WTC11 (cell line): Measurements from ENCODE around the gene ITPR2. TPM values are rescaled to one million over a fixed set of nuclear protein-coding genes. Genes with fewer than 3 reads are reported as not detected.

Experiments used
- ATAC-seq: fragments of 200-7000 bp; cut with Tn5 transposase; 2 replicates; pipeline ENCODE4 v1.10.0; 2021; ENCODE audit warnings: mild to moderate bottlenecking, moderate library complexity
- CTCF ChIA-PET: fragments of 300-600 bp; sonication (Branson Sonifier 250); formaldehyde crosslinking; loops from one replicate; lab custom pipeline; 2021; ENCODE audit warnings: antibody characterized with exemption; lab: Charles Lee
- POLR2A ChIA-PET: fragments of 350-600 bp; sonication (Branson Sonifier 250); formaldehyde crosslinking; loops from one replicate; lab custom pipeline; 2021; ENCODE audit warnings: antibody characterized with exemption; lab: Charles Lee
- DNase-seq: peaks from one replicate; pipeline ENCODE4 v3.0.0; 2021; ENCODE audit warnings: low spot score
- H3K27ac Mint-ChIP-seq: 2 replicates; pipeline ENCODE4 v1.8.0; 2021; ENCODE audit warnings: mixed read lengths
- H3K27me3 Mint-ChIP-seq: 2 replicates; pipeline ENCODE4 v1.8.0; 2021; ENCODE audit warnings: low read depth, mild to moderate bottlenecking, moderate library complexity, mixed read lengths
- H3K36me3 Mint-ChIP-seq: 2 replicates; pipeline ENCODE4 v1.8.0; 2021; ENCODE audit warnings: mixed read lengths
- H3K4me1 Mint-ChIP-seq: 2 replicates; pipeline ENCODE4 v1.8.0; 2022; ENCODE audit warnings: mixed read lengths
- H3K4me3 Mint-ChIP-seq: 2 replicates; pipeline ENCODE4 v1.8.0; 2021; ENCODE audit warnings: mild to moderate bottlenecking, moderate library complexity, mixed read lengths
- H3K9me3 Mint-ChIP-seq: 2 replicates; pipeline ENCODE4 v1.8.0; 2021; ENCODE audit warnings: mixed read lengths
- FOXK1 ChIP-seq: sonication (generic); formaldehyde crosslinking; IDR thresholded peaks from 2 replicates; pipeline ENCODE4 v1.8.0; 2022; ENCODE audit warnings: mild to moderate bottlenecking, moderate library complexity, missing genetic modification reagents
- FOXP1 ChIP-seq: sonication (generic); formaldehyde crosslinking; IDR thresholded peaks from 2 replicates; pipeline ENCODE4 v1.8.0; 2022; ENCODE audit warnings: missing genetic modification reagents, mild to moderate bottlenecking, moderate library complexity, borderline replicate concordance
- GRHL2 ChIP-seq: fragments of 250-450 bp; sonication (Bioruptor Pico); IDR thresholded peaks from 2 replicates; pipeline ENCODE4 v1.8.0; 2022; ENCODE audit warnings: mild to moderate bottlenecking, moderate library complexity; ENCODE audit not compliant: insufficient replicate concordance, severe bottlenecking
- IRF2 ChIP-seq: sonication (generic); formaldehyde crosslinking; IDR thresholded peaks from 2 replicates; pipeline ENCODE4 v1.8.0; 2022; ENCODE audit warnings: low read depth, missing genetic modification reagents, borderline replicate concordance
- MXD4 ChIP-seq: fragments of 250-450 bp; sonication (Bioruptor Pico); IDR thresholded peaks from 2 replicates; pipeline ENCODE4 v1.8.0; 2021; ENCODE audit warnings: mild to moderate bottlenecking, moderate library complexity, borderline replicate concordance
- NFYB ChIP-seq: sonication (generic); formaldehyde crosslinking; conservative IDR thresholded peaks from 2 replicates; pipeline ENCODE4 v1.8.0; 2022; ENCODE audit warnings: low read depth, missing genetic modification reagents
- NR1H2 ChIP-seq: sonication (generic); formaldehyde crosslinking; IDR thresholded peaks from 2 replicates; pipeline ENCODE4 v1.9.0; 2021; ENCODE audit warnings: mild to moderate bottlenecking, moderate library complexity, missing genetic modification reagents
- ZNF121 ChIP-seq: sonication (generic); formaldehyde crosslinking; IDR thresholded peaks from 2 replicates; pipeline ENCODE4 v1.8.0; 2023; ENCODE audit warnings: missing genetic modification reagents
- ZNF416 ChIP-seq: fragments of 250-450 bp; sonication (Bioruptor Pico); IDR thresholded peaks from 2 replicates; pipeline ENCODE4 v1.9.0; 2021; ENCODE audit warnings: mild to moderate bottlenecking, inconsistent platforms
- total RNA-seq: library from RNA; stranded (reverse); gene quantifications from 3 replicates; pipeline ENCODE4 v1.2.3, GENCODE V29; 2021
- TF ChIP-seq, protein P1 (sequence below): sonication (generic); formaldehyde crosslinking; IDR thresholded peaks from 2 replicates; pipeline ENCODE4 v1.8.0; 2023; ENCODE audit warnings: mild to moderate bottlenecking, missing genetic modification reagents
- TF ChIP-seq, protein P2 (sequence below): sonication (generic); formaldehyde crosslinking; IDR thresholded peaks from 2 replicates; pipeline ENCODE4 v1.8.1; 2022; ENCODE audit warnings: missing genetic modification reagents, borderline replicate concordance
- TF ChIP-seq, protein P3 (sequence below): sonication (generic); formaldehyde crosslinking; IDR thresholded peaks from 2 replicates; pipeline ENCODE4 v1.8.1; 2022; ENCODE audit warnings: mild to moderate bottlenecking, moderate library complexity, missing genetic modification reagents
- TF ChIP-seq, protein P4 (sequence below): sonication (generic); formaldehyde crosslinking; IDR thresholded peaks from 2 replicates; pipeline ENCODE4 v1.8.1; 2023; ENCODE audit warnings: mild to moderate bottlenecking, missing genetic modification reagents, borderline replicate concordance
- TF ChIP-seq, protein P5 (sequence below): sonication (generic); formaldehyde crosslinking; IDR thresholded peaks from 2 replicates; pipeline ENCODE4 v1.8.0; 2022; ENCODE audit warnings: mild to moderate bottlenecking, missing genetic modification reagents
- TF ChIP-seq, protein P6 (sequence below): fragments of 250-450 bp; sonication (Bioruptor Pico); conservative IDR thresholded peaks from 2 replicates; pipeline ENCODE4 v1.9.0; 2021; ENCODE audit warnings: mild to moderate bottlenecking
- TF ChIP-seq, protein P7 (sequence below): sonication (generic); formaldehyde crosslinking; IDR thresholded peaks from 2 replicates; pipeline ENCODE4 v1.8.0; 2023; ENCODE audit warnings: missing genetic modification reagents, mild to moderate bottlenecking, borderline replicate concordance

The ITPR2 gene
- total RNA-seq, 1 experiment from 2014 or later: 50.7 TPM

DNA sequence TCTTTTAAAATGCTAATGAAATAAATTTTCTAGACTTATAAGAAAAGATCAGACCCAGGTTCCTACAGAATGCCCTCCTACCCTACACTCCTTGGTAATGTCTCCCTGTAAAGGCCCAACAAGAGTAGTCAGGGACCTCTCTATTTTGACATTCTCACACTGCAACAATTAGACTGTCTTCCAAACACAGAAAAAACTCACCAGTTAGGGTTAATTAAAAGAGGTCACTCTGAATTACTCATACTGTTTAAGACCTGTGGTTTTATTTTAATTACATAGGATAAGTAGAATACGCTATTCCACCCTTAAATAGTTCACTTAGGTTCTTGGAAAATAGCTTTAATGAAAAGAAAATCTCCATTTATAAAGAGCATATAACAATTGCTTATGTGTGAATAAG, 142.4 kb downstream of the ITPR2 start:
- H3K27ac Mint-ChIP-seq: peak overlapping the region; percentile 95
- DNase-seq (no peak), ATAC-seq (no peak)
- peaks cover 44% of the 10 kb centered on the region for H3K4me1 Mint-ChIP-seq
- no peak for TF ChIP-seq NFYB (CRISPR knock-in tag)
- no peak for TF ChIP-seq ZNF416 (CRISPR knock-in tag)
- no peak for TF ChIP-seq FOXK1 (CRISPR knock-in tag)
- no peak for TF ChIP-seq NR1H2 (CRISPR knock-in tag)
- TF ChIP-seq, protein P1, sequence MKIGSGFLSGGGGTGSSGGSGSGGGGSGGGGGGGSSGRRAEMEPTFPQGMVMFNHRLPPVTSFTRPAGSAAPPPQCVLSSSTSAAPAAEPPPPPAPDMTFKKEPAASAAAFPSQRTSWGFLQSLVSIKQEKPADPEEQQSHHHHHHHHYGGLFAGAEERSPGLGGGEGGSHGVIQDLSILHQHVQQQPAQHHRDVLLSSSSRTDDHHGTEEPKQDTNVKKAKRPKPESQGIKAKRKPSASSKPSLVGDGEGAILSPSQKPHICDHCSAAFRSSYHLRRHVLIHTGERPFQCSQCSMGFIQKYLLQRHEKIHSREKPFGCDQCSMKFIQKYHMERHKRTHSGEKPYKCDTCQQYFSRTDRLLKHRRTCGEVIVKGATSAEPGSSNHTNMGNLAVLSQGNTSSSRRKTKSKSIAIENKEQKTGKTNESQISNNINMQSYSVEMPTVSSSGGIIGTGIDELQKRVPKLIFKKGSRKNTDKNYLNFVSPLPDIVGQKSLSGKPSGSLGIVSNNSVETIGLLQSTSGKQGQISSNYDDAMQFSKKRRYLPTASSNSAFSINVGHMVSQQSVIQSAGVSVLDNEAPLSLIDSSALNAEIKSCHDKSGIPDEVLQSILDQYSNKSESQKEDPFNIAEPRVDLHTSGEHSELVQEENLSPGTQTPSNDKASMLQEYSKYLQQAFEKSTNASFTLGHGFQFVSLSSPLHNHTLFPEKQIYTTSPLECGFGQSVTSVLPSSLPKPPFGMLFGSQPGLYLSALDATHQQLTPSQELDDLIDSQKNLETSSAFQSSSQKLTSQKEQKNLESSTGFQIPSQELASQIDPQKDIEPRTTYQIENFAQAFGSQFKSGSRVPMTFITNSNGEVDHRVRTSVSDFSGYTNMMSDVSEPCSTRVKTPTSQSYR (CRISPR knock-in tag): no peak
- no peak for TF ChIP-seq FOXP1 (CRISPR knock-in tag)
- no peak for TF ChIP-seq MXD4 (CRISPR knock-in tag)
- TF ChIP-seq, protein P2, sequence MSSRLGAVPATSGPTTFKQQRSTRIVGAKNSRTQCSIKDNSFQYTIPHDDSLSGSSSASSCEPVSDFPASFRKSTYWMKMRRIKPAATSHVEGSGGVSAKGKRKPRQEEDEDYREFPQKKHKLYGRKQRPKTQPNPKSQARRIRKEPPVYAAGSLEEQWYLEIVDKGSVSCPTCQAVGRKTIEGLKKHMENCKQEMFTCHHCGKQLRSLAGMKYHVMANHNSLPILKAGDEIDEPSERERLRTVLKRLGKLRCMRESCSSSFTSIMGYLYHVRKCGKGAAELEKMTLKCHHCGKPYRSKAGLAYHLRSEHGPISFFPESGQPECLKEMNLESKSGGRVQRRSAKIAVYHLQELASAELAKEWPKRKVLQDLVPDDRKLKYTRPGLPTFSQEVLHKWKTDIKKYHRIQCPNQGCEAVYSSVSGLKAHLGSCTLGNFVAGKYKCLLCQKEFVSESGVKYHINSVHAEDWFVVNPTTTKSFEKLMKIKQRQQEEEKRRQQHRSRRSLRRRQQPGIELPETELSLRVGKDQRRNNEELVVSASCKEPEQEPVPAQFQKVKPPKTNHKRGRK (CRISPR knock-in tag): no peak
- TF ChIP-seq, protein P3, sequence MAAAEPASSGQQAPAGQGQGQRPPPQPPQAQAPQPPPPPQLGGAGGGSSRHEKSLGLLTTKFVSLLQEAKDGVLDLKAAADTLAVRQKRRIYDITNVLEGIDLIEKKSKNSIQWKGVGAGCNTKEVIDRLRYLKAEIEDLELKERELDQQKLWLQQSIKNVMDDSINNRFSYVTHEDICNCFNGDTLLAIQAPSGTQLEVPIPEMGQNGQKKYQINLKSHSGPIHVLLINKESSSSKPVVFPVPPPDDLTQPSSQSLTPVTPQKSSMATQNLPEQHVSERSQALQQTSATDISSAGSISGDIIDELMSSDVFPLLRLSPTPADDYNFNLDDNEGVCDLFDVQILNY (CRISPR knock-in tag): no peak
- no peak for TF ChIP-seq GRHL2 (CRISPR knock-in tag)
- TF ChIP-seq IRF2: no peak
- TF ChIP-seq, protein P4, sequence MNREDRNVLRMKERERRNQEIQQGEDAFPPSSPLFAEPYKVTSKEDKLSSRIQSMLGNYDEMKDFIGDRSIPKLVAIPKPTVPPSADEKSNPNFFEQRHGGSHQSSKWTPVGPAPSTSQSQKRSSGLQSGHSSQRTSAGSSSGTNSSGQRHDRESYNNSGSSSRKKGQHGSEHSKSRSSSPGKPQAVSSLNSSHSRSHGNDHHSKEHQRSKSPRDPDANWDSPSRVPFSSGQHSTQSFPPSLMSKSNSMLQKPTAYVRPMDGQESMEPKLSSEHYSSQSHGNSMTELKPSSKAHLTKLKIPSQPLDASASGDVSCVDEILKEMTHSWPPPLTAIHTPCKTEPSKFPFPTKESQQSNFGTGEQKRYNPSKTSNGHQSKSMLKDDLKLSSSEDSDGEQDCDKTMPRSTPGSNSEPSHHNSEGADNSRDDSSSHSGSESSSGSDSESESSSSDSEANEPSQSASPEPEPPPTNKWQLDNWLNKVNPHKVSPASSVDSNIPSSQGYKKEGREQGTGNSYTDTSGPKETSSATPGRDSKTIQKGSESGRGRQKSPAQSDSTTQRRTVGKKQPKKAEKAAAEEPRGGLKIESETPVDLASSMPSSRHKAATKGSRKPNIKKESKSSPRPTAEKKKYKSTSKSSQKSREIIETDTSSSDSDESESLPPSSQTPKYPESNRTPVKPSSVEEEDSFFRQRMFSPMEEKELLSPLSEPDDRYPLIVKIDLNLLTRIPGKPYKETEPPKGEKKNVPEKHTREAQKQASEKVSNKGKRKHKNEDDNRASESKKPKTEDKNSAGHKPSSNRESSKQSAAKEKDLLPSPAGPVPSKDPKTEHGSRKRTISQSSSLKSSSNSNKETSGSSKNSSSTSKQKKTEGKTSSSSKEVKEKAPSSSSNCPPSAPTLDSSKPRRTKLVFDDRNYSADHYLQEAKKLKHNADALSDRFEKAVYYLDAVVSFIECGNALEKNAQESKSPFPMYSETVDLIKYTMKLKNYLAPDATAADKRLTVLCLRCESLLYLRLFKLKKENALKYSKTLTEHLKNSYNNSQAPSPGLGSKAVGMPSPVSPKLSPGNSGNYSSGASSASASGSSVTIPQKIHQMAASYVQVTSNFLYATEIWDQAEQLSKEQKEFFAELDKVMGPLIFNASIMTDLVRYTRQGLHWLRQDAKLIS (CRISPR knock-in tag): no peak
- TF ChIP-seq, protein P5, sequence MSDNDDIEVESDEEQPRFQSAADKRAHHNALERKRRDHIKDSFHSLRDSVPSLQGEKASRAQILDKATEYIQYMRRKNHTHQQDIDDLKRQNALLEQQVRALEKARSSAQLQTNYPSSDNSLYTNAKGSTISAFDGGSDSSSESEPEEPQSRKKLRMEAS (CRISPR knock-in tag): no peak
- TF ChIP-seq, protein P6, sequence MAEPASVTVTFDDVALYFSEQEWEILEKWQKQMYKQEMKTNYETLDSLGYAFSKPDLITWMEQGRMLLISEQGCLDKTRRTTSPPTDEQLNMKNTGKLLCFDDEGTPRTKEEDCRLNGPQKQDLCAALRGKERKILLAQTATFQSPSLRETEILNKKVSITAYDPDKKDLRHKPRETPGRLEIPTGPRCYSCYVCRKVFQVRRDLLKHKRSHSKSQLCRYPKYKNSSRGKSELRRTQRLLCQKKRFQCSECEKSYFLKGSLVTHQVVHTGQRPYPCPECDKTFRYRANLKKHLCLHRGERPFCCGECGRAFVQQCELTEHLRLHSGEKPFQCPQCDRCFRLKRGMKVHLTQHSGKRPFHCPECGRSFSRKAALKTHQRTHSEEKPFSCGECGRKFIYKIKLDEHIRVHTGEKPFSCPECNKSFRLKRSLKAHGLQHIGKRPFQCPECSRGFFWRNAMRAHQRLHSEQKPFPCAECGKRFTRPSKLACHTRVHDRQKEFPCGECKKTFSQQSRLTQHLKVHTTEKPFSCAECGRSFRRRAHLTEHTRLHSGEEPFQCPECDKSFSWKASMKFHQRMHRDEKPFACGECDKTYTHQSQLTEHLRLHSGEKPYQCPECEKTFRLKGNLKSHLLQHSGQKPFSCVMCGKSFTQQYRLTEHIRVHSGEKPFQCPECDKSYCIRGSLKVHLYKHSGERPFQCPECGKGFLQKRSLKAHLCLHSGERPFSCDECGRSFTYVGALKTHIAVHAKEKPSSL (CRISPR knock-in tag): no peak
- TF ChIP-seq, protein P7, sequence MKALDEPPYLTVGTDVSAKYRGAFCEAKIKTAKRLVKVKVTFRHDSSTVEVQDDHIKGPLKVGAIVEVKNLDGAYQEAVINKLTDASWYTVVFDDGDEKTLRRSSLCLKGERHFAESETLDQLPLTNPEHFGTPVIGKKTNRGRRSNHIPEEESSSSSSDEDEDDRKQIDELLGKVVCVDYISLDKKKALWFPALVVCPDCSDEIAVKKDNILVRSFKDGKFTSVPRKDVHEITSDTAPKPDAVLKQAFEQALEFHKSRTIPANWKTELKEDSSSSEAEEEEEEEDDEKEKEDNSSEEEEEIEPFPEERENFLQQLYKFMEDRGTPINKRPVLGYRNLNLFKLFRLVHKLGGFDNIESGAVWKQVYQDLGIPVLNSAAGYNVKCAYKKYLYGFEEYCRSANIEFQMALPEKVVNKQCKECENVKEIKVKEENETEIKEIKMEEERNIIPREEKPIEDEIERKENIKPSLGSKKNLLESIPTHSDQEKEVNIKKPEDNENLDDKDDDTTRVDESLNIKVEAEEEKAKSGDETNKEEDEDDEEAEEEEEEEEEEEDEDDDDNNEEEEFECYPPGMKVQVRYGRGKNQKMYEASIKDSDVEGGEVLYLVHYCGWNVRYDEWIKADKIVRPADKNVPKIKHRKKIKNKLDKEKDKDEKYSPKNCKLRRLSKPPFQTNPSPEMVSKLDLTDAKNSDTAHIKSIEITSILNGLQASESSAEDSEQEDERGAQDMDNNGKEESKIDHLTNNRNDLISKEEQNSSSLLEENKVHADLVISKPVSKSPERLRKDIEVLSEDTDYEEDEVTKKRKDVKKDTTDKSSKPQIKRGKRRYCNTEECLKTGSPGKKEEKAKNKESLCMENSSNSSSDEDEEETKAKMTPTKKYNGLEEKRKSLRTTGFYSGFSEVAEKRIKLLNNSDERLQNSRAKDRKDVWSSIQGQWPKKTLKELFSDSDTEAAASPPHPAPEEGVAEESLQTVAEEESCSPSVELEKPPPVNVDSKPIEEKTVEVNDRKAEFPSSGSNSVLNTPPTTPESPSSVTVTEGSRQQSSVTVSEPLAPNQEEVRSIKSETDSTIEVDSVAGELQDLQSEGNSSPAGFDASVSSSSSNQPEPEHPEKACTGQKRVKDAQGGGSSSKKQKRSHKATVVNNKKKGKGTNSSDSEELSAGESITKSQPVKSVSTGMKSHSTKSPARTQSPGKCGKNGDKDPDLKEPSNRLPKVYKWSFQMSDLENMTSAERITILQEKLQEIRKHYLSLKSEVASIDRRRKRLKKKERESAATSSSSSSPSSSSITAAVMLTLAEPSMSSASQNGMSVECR: no peak
- TF ChIP-seq ZNF121 (CRISPR knock-in tag): no peak
- no peaks in the 10 kb centered on the region for H3K27me3 Mint-ChIP-seq
- H3K36me3 Mint-ChIP-seq: peaks cover 42% of the 10 kb centered on the region
- CTCF ChIA-PET: interaction anchor here (1.7 to 2.7 kb wide), 2 partner anchors 11 to 76 kb away, joined by 7 to 32 read pairs; no protein-coding TSS in a partner anchor
- POLR2A ChIA-PET: no interaction called here
- no peak overlapping the region for H3K4me3 Mint-ChIP-seq
- peaks cover 11% of the 10 kb centered on the region for H3K9me3 Mint-ChIP-seq
